Neuron (in vitro differentiated cells): Measurements from ENCODE around the gene RABEP1.

Source experiments
- H2AFZ ChIP-seq: one replicate; pipeline ENCODE4 v1.6.1; 2013; ENCODE audit warnings: low read depth, mild to moderate bottlenecking, inconsistent platforms, low read length, moderate library complexity
- H3K27me3 ChIP-seq: one replicate; pipeline ENCODE4 v1.6.1; 2013; ENCODE audit warnings: low read length; ENCODE audit not compliant: insufficient read depth
- H3K36me3 ChIP-seq: one replicate; pipeline ENCODE4 v1.6.1; 2013; ENCODE audit warnings: low read length; ENCODE audit not compliant: insufficient read depth
- H3K4me1 ChIP-seq: one replicate; pipeline ENCODE4 v1.6.1; 2013; ENCODE audit warnings: low read length; ENCODE audit not compliant: insufficient read depth
- H3K4me3 ChIP-seq: 2 replicates; pipeline ENCODE4 v1.5.1; 2013; ENCODE audit warnings: mild to moderate bottlenecking, low read length, moderate library complexity
- H3K9me3 ChIP-seq: one replicate; pipeline ENCODE4 v1.6.1; 2013; ENCODE audit warnings: low read length

The RABEP1 gene

GRCh38 chr17:5291683-5292350, 9.7 kb downstream of the RABEP1 start:
- H2AFZ ChIP-seq = no peak overlapping the region
- no peaks in the 10 kb centered on the region for H3K4me1 ChIP-seq
- no peaks in the 10 kb centered on the region for H3K27me3 ChIP-seq
- H3K9me3 ChIP-seq = peaks cover 10% of the 10 kb centered on the region
- H3K4me3 ChIP-seq = no peak overlapping the region
- H3K36me3 ChIP-seq = peaks cover 7% of the 10 kb centered on the region

- Histone ChIP-seq H2AFZ (no peak overlapping the region), H3K4me3 (no peak overlapping the region), H3K27me3 (no peaks in the 10 kb centered on the region), H3K9me3 (peaks cover 3% of the 10 kb centered on the region), H3K36me3 (peaks cover 9% of the 10 kb centered on the region), H3K4me1 (no peaks in the 10 kb centered on the region)
Observed at GRCh38 chr17:5297245-5297644, 15.2 kb downstream of the RABEP1 start.

- Histone ChIP-seq H3K4me3 (no peak overlapping the region), H2AFZ (no peak overlapping the region), H3K9me3 (peaks cover 2% of the 10 kb centered on the region), H3K4me1 (no peaks in the 10 kb centered on the region), H3K36me3 (peaks cover 2% of the 10 kb centered on the region), H3K27me3 (no peaks in the 10 kb centered on the region)
Observed at GRCh38 chr17:5299383-5299782, 17.3 kb downstream of the RABEP1 start.

GRCh38 chr17:5304636-5305035, 22.6 kb downstream of the RABEP1 start:
- Histone ChIP-seq H3K4me1 (no peaks in the 10 kb centered on the region), H3K36me3 (peaks cover 8% of the 10 kb centered on the region), H2AFZ (no peak overlapping the region), H3K9me3 (no peaks in the 10 kb centered on the region), H3K27me3 (no peaks in the 10 kb centered on the region), H3K4me3 (no peak overlapping the region)

- Histone ChIP-seq H3K9me3 (no peaks in the 10 kb centered on the region), H3K27me3 (no peaks in the 10 kb centered on the region), H2AFZ (no peak overlapping the region), H3K36me3 (peaks cover 22% of the 10 kb centered on the region), H3K4me1 (no peaks in the 10 kb centered on the region), H3K4me3 (no peak overlapping the region)
Observed at GRCh38 chr17:5309851-5310250, 27.8 kb downstream of the RABEP1 start.

DNA sequence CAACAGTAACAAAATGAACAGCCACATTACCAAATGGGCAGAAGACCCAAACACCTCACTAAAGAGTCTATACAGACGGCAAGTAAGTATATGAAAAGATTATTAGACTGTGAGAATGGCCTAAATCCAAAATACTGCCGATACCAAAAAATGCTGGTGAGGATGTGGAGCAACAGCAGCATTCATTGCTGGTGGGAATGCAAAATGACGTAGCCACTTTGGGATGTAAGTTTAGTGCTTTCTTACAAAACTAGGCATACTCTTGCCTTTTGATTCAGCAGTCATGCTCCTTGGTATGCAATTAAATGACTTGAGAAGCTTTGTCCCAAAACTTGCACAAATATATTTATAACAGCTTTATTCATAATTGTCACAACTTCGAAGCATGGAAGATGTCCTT, 43.8 kb downstream of the RABEP1 start:
- H3K4me3 ChIP-seq = no peak overlapping the region
- no peaks in the 10 kb centered on the region for H3K27me3 ChIP-seq
- H3K4me1 ChIP-seq = no peaks in the 10 kb centered on the region
- peaks cover 4% of the 10 kb centered on the region for H3K36me3 ChIP-seq
- H2AFZ ChIP-seq = no peak overlapping the region
- H3K9me3 ChIP-seq = peaks cover 8% of the 10 kb centered on the region

DNA sequence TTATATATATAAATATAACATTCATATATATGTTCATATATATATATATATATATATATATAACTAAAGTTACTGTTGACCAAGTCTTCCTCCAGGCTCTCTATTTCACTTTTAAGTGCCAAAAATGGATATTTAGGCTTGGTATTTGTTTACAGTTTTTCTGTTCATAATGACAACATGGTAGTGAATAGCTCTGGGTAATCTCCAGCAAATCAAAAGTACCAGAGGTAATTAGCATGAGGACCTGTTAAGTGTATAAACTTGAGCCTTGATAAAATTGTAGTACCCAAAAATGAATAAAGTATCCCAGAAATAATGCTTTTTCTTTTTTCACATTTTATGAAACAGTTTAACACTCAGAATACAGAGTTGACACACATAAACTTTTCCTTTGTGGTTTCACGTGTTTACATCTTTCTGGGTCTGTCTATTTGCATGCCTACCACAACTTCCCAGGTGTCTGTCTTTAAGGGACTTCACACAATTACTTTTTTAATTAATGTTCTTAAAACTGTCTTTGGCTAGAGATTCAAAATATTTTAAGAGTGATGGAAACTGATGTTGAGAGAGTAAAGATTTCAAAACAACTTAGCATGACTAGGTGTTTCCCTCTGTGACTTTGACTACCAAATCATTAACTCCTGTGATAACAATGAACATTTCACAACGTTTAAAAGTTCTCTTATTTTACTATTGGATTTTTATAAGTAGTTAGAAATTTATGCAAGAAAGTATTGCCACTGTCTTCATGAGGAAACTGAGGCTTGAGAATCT, 47.9 kb downstream of the RABEP1 start:
- Histone ChIP-seq H3K9me3 (no peaks in the 10 kb centered on the region), H3K4me1 (no peaks in the 10 kb centered on the region), H2AFZ (no peak overlapping the region), H3K27me3 (no peaks in the 10 kb centered on the region), H3K4me3 (no peak overlapping the region), H3K36me3 (peaks cover 20% of the 10 kb centered on the region)

DNA sequence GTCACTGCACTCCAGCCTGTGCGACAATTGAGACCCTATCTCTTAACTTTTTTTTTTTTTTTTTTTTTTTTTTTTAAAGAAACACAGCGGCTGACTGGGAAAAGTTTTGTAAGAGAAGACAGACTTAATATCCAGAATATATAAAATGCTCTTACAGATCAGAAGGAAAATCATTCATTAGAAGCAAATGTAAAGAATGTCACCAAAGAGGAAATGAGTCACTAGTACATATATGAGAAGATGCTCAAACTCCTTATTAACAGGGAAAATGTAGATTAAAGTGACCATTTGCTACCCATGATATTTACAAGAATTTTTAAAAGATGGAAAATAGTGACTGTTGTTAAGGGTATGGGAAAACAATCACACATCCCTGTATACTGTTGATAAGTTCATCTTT, 48.9 kb downstream of the RABEP1 start:
- H3K4me1 ChIP-seq = no peaks in the 10 kb centered on the region
- H2AFZ ChIP-seq = no peak overlapping the region
- no peak overlapping the region for H3K4me3 ChIP-seq
- peaks cover 26% of the 10 kb centered on the region for H3K36me3 ChIP-seq
- no peaks in the 10 kb centered on the region for H3K9me3 ChIP-seq
- no peaks in the 10 kb centered on the region for H3K27me3 ChIP-seq

DNA sequence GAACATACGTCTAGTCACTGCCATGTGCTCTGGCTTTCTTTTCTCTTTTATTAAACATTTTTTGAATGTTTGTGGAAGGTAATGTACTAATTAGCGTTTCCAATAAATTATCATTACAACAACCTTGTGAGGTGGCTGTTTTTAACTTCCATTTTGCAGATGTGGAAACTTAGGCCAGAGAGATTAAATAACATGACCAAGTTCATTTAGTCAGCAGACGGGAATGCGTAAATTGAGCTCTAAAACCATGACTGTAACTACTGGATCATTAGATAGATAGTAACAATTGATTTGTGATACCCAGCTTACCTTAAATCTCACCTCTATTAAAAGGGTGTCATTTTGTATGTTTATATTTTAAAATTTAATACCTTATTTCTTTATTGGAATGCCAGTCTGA, 49.4 kb downstream of the RABEP1 start:
- H3K9me3 ChIP-seq = no peaks in the 10 kb centered on the region
- no peaks in the 10 kb centered on the region for H3K27me3 ChIP-seq
- no peak overlapping the region for H2AFZ ChIP-seq
- H3K4me1 ChIP-seq = no peaks in the 10 kb centered on the region
- no peak overlapping the region for H3K4me3 ChIP-seq
- peaks cover 29% of the 10 kb centered on the region for H3K36me3 ChIP-seq

GRCh38 chr17:5344914-5345313, 62.8 kb downstream of the RABEP1 start:
- no peak overlapping the region for H2AFZ ChIP-seq
- no peaks in the 10 kb centered on the region for H3K4me1 ChIP-seq
- H3K9me3 ChIP-seq = no peaks in the 10 kb centered on the region
- H3K36me3 ChIP-seq = peaks cover 35% of the 10 kb centered on the region
- H3K27me3 ChIP-seq = no peaks in the 10 kb centered on the region
- H3K4me3 ChIP-seq = no peak overlapping the region

GRCh38 chr17:5352681-5353289, 70.7 kb downstream of the RABEP1 start:
- H3K4me3 ChIP-seq = no peak overlapping the region

DNA sequence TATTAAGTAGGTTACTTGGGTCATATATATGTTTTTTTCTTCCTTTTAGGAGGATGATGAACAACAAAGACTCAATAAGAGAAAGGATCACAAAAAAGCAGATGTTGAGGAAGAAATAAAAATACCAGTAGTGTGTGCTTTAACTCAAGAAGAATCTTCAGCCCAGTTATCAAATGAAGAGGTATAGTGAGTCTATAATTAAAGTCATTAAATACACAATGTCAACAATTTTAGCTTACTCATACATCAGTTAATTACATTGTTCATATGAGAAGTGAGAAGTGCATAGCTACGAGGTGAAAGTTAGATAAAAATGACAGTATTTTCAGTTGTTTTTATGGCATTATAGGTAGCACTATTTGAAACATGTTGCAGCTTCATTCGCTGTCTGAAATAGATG, 72.2 kb downstream of the RABEP1 start:
- no peaks in the 10 kb centered on the region for H3K9me3 ChIP-seq
- no peak overlapping the region for H3K4me3 ChIP-seq
- H3K36me3 ChIP-seq = peaks cover 69% of the 10 kb centered on the region
- H2AFZ ChIP-seq = no peak overlapping the region
- no peaks in the 10 kb centered on the region for H3K27me3 ChIP-seq
- no peaks in the 10 kb centered on the region for H3K4me1 ChIP-seq

More at GRCh38 chr17:5352681-5353289, 70.7 kb downstream of the RABEP1 start:
- H3K27me3 ChIP-seq = no peaks in the 10 kb centered on the region
- no peak overlapping the region for H2AFZ ChIP-seq
- H3K36me3 ChIP-seq = peaks cover 66% of the 10 kb centered on the region
- H3K9me3 ChIP-seq = no peaks in the 10 kb centered on the region
- no peaks in the 10 kb centered on the region for H3K4me1 ChIP-seq

DNA sequence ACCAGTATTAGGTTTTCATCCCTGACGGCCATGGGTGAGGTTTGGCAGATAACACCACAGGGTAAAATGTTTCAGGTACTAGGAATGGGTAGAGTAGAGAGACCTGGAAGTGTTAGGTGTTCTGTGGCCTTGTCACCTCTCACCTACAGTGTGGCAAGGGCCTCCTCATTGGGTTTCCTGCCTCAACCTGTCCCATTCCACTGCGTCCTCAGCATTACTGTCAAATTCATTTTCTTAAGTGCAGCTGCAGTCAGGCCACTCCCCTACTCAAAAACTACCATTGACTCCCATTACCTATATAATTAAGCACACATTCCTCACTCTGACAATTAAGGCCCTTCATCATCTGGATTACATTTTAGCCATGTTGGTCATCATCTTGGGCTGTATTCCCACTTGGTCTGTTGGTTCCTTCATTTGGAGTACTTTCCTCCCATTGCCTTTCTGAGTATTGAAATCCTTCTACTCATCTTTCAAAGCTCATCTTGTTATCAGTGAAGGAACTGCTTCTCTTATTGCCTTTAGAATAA, 72.9 kb downstream of the RABEP1 start:
- H2AFZ ChIP-seq = no peak overlapping the region
- H3K4me3 ChIP-seq = no peak overlapping the region
- H3K36me3 ChIP-seq = peaks cover 67% of the 10 kb centered on the region
- no peaks in the 10 kb centered on the region for H3K4me1 ChIP-seq
- no peaks in the 10 kb centered on the region for H3K27me3 ChIP-seq
- H3K9me3 ChIP-seq = no peaks in the 10 kb centered on the region
